Type B pancreatic cell (in vitro differentiated cells): ENCODE measurements around the gene KIF3C. TPM values are rescaled to one million over a fixed set of nuclear protein-coding genes. Genes with fewer than 3 reads are reported as not detected.

Experiments
- DNase-seq: peaks from one replicate; pipeline ENCODE4 v3.0.0; 2021; ENCODE audit warnings: mixed read lengths; ENCODE audit not compliant: unreplicated experiment; ENCODE audit errors: extremely low spot score
- H3K27ac Mint-ChIP-seq: 2 replicates; pipeline ENCODE4 v1.8.0; 2021; ENCODE audit warnings: mild to moderate bottlenecking, mixed read lengths
- H3K27me3 Mint-ChIP-seq: 2 replicates; pipeline ENCODE4 v1.8.0; 2021; ENCODE audit warnings: mixed read lengths
- H3K36me3 Mint-ChIP-seq: 2 replicates; pipeline ENCODE4 v1.8.0; 2021; ENCODE audit warnings: mixed read lengths
- H3K4me1 Mint-ChIP-seq: one replicate; pipeline ENCODE4 v1.8.0; 2021; ENCODE audit warnings: mixed read lengths; ENCODE audit not compliant: unreplicated experiment
- H3K4me3 Mint-ChIP-seq: 2 replicates; pipeline ENCODE4 v1.8.0; 2021; ENCODE audit warnings: mild to moderate bottlenecking, mixed read lengths
- H3K9me3 Mint-ChIP-seq: 2 replicates; pipeline ENCODE4 v1.8.0; 2021; ENCODE audit warnings: mixed read lengths
- CTCF ChIP-seq: fragments of 200-600 bp; sonication (generic); conservative IDR thresholded peaks from 2 replicates; pipeline ENCODE4 v1.5.0; 2021; ENCODE audit warnings: antibody characterized with exemption, mild to moderate bottlenecking
- total RNA-seq: library from RNA; stranded (reverse); gene quantifications from 2 replicates; pipeline ENCODE4 v1.2.1, GENCODE V29; 2021; ENCODE audit warnings: low replicate concordance

Gene KIF3C
- total RNA-seq, 1 donor from 2014 or later = 25.5 TPM

DNA sequence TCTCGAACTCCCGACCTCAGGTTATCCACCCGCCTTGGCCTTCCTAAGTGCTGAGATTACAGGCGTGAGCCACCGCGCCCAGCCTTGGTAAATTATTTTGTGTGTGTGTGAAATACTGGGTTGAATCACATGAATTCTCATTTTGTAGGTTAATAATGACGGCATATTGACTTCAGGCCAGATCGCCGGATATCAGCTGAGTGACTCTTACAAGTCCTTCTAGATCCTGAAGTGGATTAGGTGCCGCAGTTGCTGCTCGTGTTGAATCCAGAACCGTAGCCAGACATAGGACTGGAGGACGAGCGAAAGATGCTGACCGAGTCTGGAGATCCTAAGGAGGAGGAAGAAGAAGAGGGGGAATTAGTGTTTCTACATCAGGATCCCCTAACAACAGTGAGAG, 12.2 kb upstream of the KIF3C start:
- DNase-seq = no peak
- H3K9me3 Mint-ChIP-seq = no peaks in the 10 kb centered on the region
- no peak overlapping the region for H3K27ac Mint-ChIP-seq
- no peak overlapping the region for H3K4me3 Mint-ChIP-seq
- H3K27me3 Mint-ChIP-seq = peaks cover 3% of the 10 kb centered on the region
- TF ChIP-seq CTCF = no peak
- peaks cover 20% of the 10 kb centered on the region for H3K4me1 Mint-ChIP-seq
- H3K36me3 Mint-ChIP-seq = no peaks in the 10 kb centered on the region

GRCh38 chr2:25993049-25993448, 10.8 kb upstream of the KIF3C start:
- TF ChIP-seq CTCF = no peak
- Mint-ChIP-seq H3K9me3 (no peaks in the 10 kb centered on the region), H3K4me3 (no peak overlapping the region), H3K36me3 (no peaks in the 10 kb centered on the region), H3K4me1 (peaks cover 15% of the 10 kb centered on the region), H3K27ac (no peak overlapping the region), H3K27me3 (peaks cover 3% of the 10 kb centered on the region)
- no peak for DNase-seq

DNA sequence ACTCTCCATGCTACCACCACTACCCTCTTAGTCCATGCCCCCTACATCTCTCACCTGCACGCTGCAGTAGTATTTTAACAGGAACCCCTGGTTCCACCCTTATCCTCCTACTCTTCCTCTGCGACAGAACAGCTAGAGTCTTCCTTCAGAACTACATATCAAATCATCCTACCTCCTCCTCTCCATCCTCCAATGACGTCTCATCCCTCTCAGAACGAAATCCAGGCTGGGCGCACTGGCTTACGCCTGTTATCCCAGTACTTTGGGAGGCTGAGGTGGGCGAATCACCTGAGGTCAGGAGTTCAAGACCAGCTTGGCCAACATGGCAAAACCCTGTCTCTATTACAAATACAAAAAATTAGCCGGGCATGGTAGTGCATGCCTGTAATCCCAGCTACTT, 10.3 kb upstream of the KIF3C start:
- Mint-ChIP-seq H3K9me3 (no peaks in the 10 kb centered on the region), H3K4me1 (peaks cover 11% of the 10 kb centered on the region), H3K27ac (no peak overlapping the region), H3K4me3 (no peak overlapping the region), H3K36me3 (no peaks in the 10 kb centered on the region), H3K27me3 (no peaks in the 10 kb centered on the region)
- no peak for DNase-seq
- TF ChIP-seq CTCF = no peak

DNA sequence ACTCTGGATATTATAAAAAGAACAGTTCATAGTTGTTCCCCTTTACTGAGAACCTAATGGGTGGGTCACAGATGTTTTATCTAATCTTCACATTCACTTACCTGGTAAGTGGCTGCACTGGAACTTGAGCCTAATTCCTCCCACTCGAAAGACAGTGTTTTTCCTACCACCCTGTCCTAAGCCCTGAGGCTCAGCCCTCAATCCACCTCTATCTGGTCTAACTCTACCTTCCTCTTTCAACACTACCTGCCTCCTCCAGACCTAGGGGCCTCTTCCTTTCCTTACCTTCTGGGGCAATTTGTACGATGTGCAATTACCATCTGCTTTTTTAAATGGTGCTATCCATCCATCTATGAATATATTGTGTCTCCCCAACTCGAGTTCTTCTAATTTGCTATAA, 9.7 kb upstream of the KIF3C start:
- H3K9me3 Mint-ChIP-seq = no peaks in the 10 kb centered on the region
- H3K36me3 Mint-ChIP-seq = no peaks in the 10 kb centered on the region
- TF ChIP-seq CTCF = no peak
- no peak for DNase-seq
- H3K4me3 Mint-ChIP-seq = no peak overlapping the region
- peaks cover 11% of the 10 kb centered on the region for H3K4me1 Mint-ChIP-seq
- no peaks in the 10 kb centered on the region for H3K27me3 Mint-ChIP-seq
- H3K27ac Mint-ChIP-seq = no peak overlapping the region

GRCh38 chr2:25989154-25989553, 6.9 kb upstream of the KIF3C start:
- H3K4me3 Mint-ChIP-seq = no peak overlapping the region
- H3K9me3 Mint-ChIP-seq = no peaks in the 10 kb centered on the region
- H3K4me1 Mint-ChIP-seq = peaks cover 11% of the 10 kb centered on the region
- no peaks in the 10 kb centered on the region for H3K27me3 Mint-ChIP-seq
- H3K36me3 Mint-ChIP-seq = no peaks in the 10 kb centered on the region
- TF ChIP-seq CTCF = no peak
- H3K27ac Mint-ChIP-seq = no peak overlapping the region
- no peak for DNase-seq

DNA sequence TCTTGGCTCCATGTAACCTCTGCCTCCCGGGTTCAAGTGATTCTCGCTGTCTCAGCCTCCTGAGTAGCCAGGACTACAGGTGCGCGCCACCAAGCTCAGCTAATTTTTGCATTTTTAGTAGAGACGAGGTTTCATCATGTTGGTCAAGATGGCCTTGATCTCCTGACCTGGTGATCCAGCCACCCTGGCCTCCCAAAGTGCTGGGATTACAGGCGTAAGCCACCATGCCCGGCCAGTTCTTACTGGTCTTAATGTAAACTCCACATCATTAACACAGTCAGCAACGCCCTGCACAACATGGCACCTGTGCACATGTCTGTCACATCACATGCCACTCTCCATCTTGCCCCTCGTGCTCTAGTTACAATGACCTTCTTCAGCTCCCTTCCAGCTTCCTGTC, 5.8 kb upstream of the KIF3C start:
- Mint-ChIP-seq H3K27ac (no peak overlapping the region), H3K36me3 (no peaks in the 10 kb centered on the region), H3K4me1 (peaks cover 13% of the 10 kb centered on the region), H3K9me3 (no peaks in the 10 kb centered on the region), H3K4me3 (no peak overlapping the region), H3K27me3 (no peaks in the 10 kb centered on the region)
- TF ChIP-seq CTCF = no peak
- no peak for DNase-seq
